MG63 (cell line): ENCODE data around the gene ZNF350. TPM values are rescaled to one million over a fixed set of nuclear protein-coding genes. Genes with fewer than 3 reads are reported as not detected.

Experiments
- DNase-seq: peaks from one replicate; pipeline ENCODE4 v3.0.0-alpha.2; 2020
- H3K27me3 ChIP-seq: fragments of 250-450 bp; sonication (Bioruptor Pico); 2 replicates; pipeline ENCODE4 v1.5.1; 2020; ENCODE audit warnings: mild to moderate bottlenecking, moderate library complexity
- H3K36me3 ChIP-seq: fragments of 250-450 bp; sonication (Bioruptor Pico); 2 replicates; pipeline ENCODE4 v1.5.1; 2020; ENCODE audit warnings: mild to moderate bottlenecking, moderate library complexity
- H3K4me3 ChIP-seq: fragments of 250-450 bp; sonication (Bioruptor Pico); 2 replicates; pipeline ENCODE4 v1.5.1; 2020; ENCODE audit warnings: mild to moderate bottlenecking, moderate library complexity
- H3K9me3 ChIP-seq: fragments of 250-450 bp; sonication (Bioruptor Pico); 2 replicates; pipeline ENCODE4 v1.5.1; 2020; ENCODE audit warnings: mild to moderate bottlenecking, moderate library complexity
- total RNA-seq: library from RNA; depleted of rRNA; stranded (reverse); fragments of >200 nt; shearing (Covaris generic); gene quantifications from 2 replicates; pipeline ENCODE4 v1.2.3, GENCODE V29; 2014; ENCODE audit warnings: low replicate concordance; rRNA removed

The ZNF350 gene
- total RNA-seq, 1 experiment from 2014 or later = 4.8 TPM

DNA sequence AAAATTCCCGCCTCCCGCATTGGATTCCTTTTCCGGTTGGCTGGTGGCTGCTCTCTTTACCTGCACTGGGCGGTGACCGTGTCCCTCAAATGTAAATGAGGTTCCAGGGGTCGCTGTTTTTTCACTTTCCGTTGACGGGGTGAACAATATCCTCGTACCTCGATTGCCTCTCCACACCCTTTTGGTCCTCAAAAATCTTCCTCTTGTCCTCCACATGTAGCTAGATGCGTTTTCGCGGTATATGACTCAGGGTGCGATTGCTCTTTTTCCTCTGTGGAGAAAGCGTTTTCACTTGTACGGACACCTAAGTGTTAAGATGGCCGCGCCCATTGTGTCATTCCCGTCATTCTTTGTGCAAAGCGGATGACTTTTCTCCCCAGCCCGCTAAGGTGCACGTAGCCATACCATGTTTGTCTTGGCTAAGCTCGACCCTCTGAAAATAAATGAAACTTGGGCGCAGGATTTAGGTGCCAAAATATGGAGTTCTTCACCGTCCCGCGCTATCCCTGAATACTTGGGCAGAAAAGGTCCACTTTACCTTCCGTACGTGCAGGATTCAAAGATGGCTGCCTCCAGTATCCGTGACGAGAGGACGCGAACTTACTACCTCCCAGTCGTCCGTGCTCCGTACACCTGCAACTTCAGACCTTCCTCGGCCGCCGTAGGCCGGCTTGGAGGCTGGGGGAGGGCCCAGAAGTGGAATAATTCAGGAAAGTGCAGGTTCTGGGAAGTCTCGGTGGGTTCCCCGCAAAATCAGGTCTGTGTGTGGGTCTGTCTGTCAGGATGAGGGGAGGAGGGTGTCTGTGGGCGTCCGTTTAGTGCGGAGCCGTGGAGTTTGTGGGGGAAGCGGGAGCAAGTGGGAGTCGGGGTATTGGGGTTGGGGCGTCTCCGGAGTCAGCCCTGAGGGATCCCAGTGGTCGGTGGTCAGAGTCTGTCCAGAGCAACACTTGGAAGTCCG lies 59.6 kb downstream of the ZNF350 start, which contains the start of gene ZNF613:
Gene ZNF613, plus strand, starts transcription at position 689 of the 958 bp plus-strand sequence. CDS start 8,749 bp downstream, outside the sequence.
- peaks cover 23% of the 10 kb centered on the region for H3K36me3 ChIP-seq
- peak; percentile 83 for DNase-seq
- H3K4me3 ChIP-seq = peak within 1 kb of the TSS; percentile 85
- H3K9me3 ChIP-seq = peaks cover 35% of the 10 kb centered on the region
- no peaks in the 10 kb centered on the region for H3K27me3 ChIP-seq

DNA sequence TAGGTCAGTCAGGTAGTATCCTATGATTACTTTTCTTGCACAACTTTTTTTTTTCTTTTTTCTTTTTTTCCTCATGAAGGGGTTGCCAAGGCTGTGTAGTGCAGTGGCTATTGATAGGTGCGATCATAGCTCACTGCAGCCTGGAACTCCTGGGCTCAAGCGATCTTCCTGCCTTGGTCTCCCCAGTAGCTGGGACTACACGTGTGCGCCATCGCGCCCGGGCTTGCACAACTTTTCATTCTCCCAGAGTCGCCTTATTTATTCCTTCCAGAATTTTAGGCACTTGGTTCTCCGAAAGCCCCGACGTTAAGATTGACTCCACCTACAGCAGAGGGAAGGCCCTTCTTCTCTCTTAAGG lies 60.2 kb downstream of the ZNF350 start:
- H3K27me3 ChIP-seq = no peaks in the 10 kb centered on the region
- H3K36me3 ChIP-seq = peaks cover 18% of the 10 kb centered on the region
- peaks cover 33% of the 10 kb centered on the region for H3K9me3 ChIP-seq
- no peak for DNase-seq
- peak overlapping the region; percentile 85 for H3K4me3 ChIP-seq

DNA sequence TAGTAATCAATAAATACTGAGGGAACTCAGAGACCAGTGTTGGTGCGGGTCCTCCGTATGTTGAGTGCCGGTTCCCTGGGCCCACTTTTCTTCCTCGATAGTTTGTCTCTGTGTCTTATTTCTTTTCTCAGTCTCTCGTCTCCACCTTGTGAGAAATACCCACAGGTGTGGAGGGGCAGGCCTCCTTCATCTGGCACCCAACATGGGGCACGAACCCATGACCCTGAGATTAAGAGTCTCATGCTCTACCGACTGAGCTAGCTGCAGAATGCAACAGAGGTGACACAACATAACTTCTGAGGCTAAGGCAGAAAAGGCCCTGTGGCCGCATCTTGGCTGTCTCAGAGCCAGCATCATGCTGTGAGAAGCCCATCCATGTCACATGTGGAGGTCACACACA lies 64.7 kb downstream of the ZNF350 start:
- Histone ChIP-seq H3K27me3 (no peaks in the 10 kb centered on the region), H3K9me3 (peaks cover 34% of the 10 kb centered on the region), H3K36me3 (no peaks in the 10 kb centered on the region), H3K4me3 (no peak overlapping the region)
- no peak for DNase-seq

DNA sequence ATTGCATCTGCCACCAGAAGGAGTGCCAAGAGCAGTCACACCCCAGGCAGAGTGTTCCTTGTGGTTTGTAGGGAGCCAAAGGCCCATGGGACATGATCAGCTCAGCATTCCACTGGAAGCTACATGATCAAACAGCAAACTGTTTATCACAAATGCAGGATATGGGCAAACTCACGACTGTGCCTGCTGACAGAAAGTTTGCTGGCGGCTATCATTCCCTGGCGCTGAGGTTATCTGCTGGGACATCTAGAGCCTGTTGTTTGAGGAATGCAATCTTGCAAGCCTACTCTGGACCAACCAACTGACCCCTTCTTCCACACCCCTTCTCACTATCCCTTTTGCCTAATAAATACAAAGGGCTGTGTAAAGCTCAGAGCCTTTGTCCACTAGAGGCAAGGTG lies 67.0 kb downstream of the ZNF350 start:
- Histone ChIP-seq H3K27me3 (no peaks in the 10 kb centered on the region), H3K4me3 (no peak overlapping the region), H3K36me3 (no peaks in the 10 kb centered on the region), H3K9me3 (peaks cover 36% of the 10 kb centered on the region)
- no peak for DNase-seq

DNA sequence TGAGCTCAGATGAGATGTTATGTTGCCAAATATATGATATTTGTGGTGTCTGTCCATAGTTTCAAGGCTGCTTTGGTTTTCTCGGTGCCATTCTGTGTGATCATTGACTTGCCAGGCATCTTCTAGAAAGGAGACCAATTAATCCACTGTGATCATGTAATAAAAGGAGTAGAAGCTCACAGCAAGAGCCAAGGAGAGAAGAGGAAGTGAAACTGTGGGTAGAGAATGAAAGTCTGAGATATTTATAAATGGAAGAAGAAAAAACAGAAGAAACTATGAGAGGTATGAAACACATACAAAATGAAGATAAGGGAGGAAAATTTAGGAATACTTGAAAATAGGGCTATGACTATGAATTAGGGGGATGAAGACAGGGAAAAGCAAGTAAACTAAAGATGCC lies 70.5 kb downstream of the ZNF350 start:
- H3K9me3 ChIP-seq = peaks cover 32% of the 10 kb centered on the region
- no peak overlapping the region for H3K4me3 ChIP-seq
- no peaks in the 10 kb centered on the region for H3K36me3 ChIP-seq
- no peaks in the 10 kb centered on the region for H3K27me3 ChIP-seq
- DNase-seq = no peak

DNA sequence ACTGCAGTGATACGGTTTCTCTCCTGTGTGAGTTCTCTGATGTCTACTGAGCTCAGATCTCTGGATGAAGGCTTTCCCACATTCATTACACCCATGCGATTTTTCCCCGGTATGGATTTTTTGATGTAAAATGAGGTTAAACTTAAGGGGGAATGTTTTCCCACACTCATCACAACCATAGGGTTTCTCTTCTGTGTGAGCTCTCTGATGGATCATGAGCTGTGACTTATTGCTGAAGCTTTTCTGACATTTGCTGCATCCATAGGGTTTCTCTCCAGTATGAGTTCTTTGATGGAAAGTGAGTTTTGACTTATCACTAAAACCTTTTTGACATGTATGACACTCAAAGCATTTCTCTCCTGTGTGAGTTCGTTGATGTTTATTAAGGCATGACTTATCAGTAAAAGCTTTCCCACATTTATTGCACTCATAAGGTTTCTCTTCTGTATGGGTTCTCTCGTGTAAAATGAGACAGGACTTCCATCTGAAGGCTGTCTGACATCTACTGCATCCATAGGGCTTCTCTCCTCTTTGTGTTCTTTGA lies 71.2 kb downstream of the ZNF350 start:
- no peak for DNase-seq
- Histone ChIP-seq H3K36me3 (no peaks in the 10 kb centered on the region), H3K4me3 (no peak overlapping the region), H3K27me3 (no peaks in the 10 kb centered on the region), H3K9me3 (peaks cover 27% of the 10 kb centered on the region)

Other genes starting within 250 kb of the ZNF350 start
- gene FPR1, start 235.0 kb downstream of the ZNF350 start, total RNA-seq = not detected in 2 replicates
- gene FPR2, start 225.7 kb downstream of the ZNF350 start, total RNA-seq = not detected in 2 replicates
- gene FPR3, start 191.7 kb downstream of the ZNF350 start, total RNA-seq = not detected in 2 replicates
- gene ZNF577, start 98.9 kb downstream of the ZNF350 start, total RNA-seq = 1.3 and 2.0 TPM in 2 replicates
- gene ZNF649, start 81.8 kb downstream of the ZNF350 start, total RNA-seq = 6.6 and 7.4 TPM in 2 replicates
- 0.84 and 3.0 TPM in 2 replicates for gene ZNF613, start 59.4 kb downstream of the ZNF350 start, total RNA-seq
- gene ZNF615, start 21.4 kb upstream of the ZNF350 start, total RNA-seq = 5.6 and 8.4 TPM in 2 replicates
- gene ZNF614, start 41.5 kb upstream of the ZNF350 start, total RNA-seq = 3.1 and 9.7 TPM in 2 replicates
- gene ZNF432, start 62.0 kb upstream of the ZNF350 start, total RNA-seq = 1.2 and 3.4 TPM in 2 replicates
- gene ZNF841, start 108.9 kb upstream of the ZNF350 start, total RNA-seq = 3.6 and 4.8 TPM in 2 replicates
- 1.6 and 1.9 TPM in 2 replicates for gene ZNF616, start 153.1 kb upstream of the ZNF350 start, total RNA-seq
- gene ZNF836, start 184.8 kb upstream of the ZNF350 start, total RNA-seq = 4.0 and 5.0 TPM in 2 replicates
- gene PPP2R1A, start 203.2 kb upstream of the ZNF350 start, total RNA-seq = 74.0 and 171 TPM in 2 replicates